ENCODE results near the gene TST.
A peak's percentile ranks its signal among the peaks of the same experiment; 100 is the strongest.

The TST gene

DNA sequence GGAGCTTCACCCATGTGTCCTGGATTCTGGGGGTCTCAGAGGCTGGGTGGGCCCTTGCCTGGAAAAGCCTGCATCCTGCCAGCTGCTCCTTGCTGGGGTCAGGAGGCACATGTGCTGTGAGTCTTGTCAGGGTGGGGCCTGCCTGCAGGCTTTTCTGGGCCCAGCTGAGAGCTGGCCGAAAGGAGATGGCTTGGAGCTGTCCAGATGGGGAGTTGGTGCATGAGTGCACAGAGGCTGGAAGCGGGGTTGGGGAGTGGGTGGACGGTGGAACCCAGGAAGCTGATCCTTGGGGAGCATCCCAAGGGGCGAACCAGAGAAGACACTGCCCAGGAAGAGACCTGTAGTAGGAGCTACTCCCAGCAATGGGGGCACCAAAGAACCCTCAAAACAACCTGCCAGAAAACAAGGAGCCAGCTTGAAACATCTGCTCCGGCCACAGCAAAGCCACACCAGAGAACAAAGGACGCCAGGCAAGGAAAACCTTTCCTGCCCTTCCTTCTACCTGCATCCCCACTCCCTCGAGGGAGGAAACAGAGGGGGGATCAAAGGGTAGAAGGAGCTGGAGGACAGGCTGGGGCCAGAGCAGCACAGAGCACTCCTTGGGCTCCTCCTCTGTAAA lies 24.1 kb upstream of the TST start:
- no peaks in the 10 kb centered on the region for H3K36me3 ChIP-seq (ENCODE audit: control insufficient read depth in 1 of 2, insufficient read depth in 2 of 2, low read length in 2 of 2)
- H3K9me3 ChIP-seq (ENCODE audit: control insufficient read depth in 1 of 2, low read length in 2 of 2), result no peaks in the 10 kb centered on the region
- no peaks in the 10 kb centered on the region for H3K27me3 ChIP-seq (ENCODE audit: low read depth, low read length)
- peak overlapping the region; percentile 75 for H3K27ac ChIP-seq (ENCODE audit: low read length)
- no peaks in the 10 kb centered on the region for H3K4me1 ChIP-seq (ENCODE audit: control insufficient read depth in 1 of 2, insufficient read depth in 2 of 2, low read length in 2 of 2)
- H3K4me3 ChIP-seq (ENCODE audit: low read depth in 1 of 2, low read length in 2 of 2), result no peak overlapping the region

DNA sequence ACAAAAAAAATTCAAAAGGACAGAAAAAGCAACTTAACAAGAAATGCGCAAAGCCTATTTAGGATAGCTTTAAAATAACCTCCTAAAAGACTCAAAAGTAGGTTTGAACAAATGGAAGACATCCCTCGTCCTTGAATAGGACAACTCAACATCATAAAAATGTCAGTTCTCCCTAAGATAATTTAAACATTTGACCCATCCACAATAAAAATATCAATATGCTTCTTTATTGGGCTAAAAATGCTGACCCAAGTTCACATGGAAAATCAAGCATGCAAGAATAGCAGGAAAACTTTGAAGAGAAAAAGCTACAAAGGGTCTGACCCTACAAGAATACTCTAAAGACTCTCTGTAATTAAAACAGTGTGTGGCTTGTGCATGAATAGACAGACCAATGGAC lies 20.2 kb upstream of the TST start:
- no peaks in the 10 kb centered on the region for H3K4me1 ChIP-seq (ENCODE audit: control insufficient read depth in 1 of 2, insufficient read depth in 2 of 2, low read length in 2 of 2)
- no peaks in the 10 kb centered on the region for H3K27me3 ChIP-seq (ENCODE audit: low read depth, low read length)
- H3K9me3 ChIP-seq (ENCODE audit: control insufficient read depth in 1 of 2, low read length in 2 of 2), result no peaks in the 10 kb centered on the region
- H3K4me3 ChIP-seq (ENCODE audit: low read depth in 1 of 2, low read length in 2 of 2), result no peak overlapping the region
- no peaks in the 10 kb centered on the region for H3K36me3 ChIP-seq (ENCODE audit: control insufficient read depth in 1 of 2, insufficient read depth in 2 of 2, low read length in 2 of 2)
- H3K27ac ChIP-seq (ENCODE audit: low read length), result no peak overlapping the region

DNA sequence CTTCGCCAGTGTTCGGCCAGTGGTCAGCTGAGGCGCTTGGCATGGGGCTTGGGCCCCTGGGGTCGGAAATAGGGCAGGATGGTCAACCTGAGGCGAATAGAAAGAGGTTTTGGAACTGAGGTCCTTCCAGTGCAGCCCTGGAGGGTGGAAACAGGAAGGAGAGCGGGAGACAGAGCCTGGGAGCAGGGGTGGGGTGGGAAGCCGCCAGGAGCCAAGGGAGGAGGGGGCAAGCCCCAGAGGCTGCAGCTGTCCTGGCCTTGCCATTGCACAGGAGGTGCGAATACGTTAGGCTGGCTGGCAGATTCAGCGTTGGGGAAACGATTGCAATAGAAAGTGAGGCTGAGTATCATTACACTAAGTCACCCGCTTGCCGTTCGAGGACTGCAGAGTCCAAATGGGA lies 18.4 kb upstream of the TST start:
- H3K4me3 ChIP-seq (ENCODE audit: low read depth in 1 of 2, low read length in 2 of 2), result no peak overlapping the region
- H3K36me3 ChIP-seq (ENCODE audit: control insufficient read depth in 1 of 2, insufficient read depth in 2 of 2, low read length in 2 of 2), result no peaks in the 10 kb centered on the region
- H3K27me3 ChIP-seq (ENCODE audit: low read depth, low read length), result no peaks in the 10 kb centered on the region
- no peaks in the 10 kb centered on the region for H3K9me3 ChIP-seq (ENCODE audit: control insufficient read depth in 1 of 2, low read length in 2 of 2)
- no peaks in the 10 kb centered on the region for H3K4me1 ChIP-seq (ENCODE audit: control insufficient read depth in 1 of 2, insufficient read depth in 2 of 2, low read length in 2 of 2)
- H3K27ac ChIP-seq (ENCODE audit: low read length), result no peak overlapping the region

DNA sequence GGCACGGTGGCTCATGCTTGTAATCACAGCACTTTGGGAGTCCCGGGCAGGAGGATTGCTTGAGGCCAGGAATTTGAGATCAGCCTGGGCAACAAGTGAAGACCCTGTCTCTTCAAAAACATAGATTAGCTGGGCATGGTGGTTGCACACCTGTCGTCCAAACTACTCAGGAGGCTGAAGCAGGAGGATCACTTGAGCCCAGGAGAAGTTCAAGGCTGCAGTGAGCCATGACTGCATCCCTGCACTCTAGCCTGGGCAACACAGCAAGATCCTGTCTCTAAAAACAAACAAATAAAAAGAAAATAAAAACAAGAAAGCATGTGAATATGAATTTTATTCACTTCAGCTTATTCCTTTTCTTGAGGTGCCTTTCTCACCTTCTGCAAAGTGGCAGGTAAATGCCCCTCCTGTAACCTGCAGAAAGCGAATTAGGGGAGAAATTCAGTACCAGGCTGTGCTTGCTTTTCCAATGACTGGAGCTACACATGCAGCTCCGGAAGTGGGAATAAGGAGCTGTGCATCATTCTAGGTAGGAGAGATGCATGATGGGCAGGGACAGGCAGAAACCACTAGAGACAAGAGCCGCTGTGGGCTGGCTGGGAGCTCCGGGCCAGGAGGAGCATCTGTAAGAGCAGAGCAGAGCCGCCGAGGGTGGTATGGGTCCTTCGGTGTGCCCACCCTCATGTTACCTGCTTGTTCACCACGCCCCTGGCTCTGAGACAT lies 17.6 kb upstream of the TST start:
- Histone ChIP-seq H3K27me3 (ENCODE audit: low read depth, low read length) (no peaks in the 10 kb centered on the region), H3K4me1 (ENCODE audit: control insufficient read depth in 1 of 2, insufficient read depth in 2 of 2, low read length in 2 of 2) (no peaks in the 10 kb centered on the region), H3K36me3 (ENCODE audit: control insufficient read depth in 1 of 2, insufficient read depth in 2 of 2, low read length in 2 of 2) (no peaks in the 10 kb centered on the region), H3K4me3 (ENCODE audit: low read depth in 1 of 2, low read length in 2 of 2) (no peak overlapping the region), H3K27ac (ENCODE audit: low read length) (no peak overlapping the region), H3K9me3 (ENCODE audit: control insufficient read depth in 1 of 2, low read length in 2 of 2) (no peaks in the 10 kb centered on the region)

DNA sequence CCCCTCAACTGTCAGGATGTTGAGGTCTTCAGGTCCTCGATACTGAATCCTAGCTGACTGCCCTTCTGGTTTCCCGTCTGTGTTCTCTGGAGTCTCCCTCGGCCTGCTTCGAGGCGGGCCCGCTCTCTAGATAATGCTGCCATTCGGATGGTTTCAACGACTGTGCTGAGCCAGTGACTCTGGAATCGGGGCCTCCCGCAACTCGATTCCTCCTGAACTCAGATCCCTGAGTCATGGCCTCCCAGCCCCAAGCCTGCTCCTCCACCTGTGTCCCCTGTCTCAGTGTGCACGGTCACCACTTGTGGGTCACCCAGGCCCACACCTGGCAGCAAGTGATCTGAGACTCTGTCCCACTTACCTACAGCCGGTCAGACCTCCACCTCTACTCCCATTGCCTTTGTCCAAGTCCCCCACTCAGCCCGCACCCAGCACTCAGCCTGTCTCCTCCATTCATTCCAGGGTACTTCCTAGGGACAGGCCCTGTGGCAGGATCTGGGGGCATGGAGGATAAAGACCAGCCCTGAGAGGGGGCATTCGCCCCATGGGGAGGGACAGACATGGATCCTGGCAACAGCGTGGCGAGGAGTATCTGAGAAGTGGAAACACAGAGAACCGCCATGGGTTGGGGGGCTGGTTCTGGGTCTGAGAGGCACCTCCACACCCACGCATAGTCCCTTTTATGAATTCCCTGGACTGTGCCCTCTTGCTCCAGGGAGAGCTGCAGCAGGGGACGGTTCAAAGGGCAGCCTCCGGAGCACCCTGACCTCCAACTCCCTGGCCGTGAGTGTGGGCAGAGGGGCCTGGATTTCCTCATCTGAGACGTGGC lies 14.6 kb upstream of the TST start:
- Histone ChIP-seq H3K27me3 (ENCODE audit: low read depth, low read length) (no peaks in the 10 kb centered on the region), H3K4me3 (ENCODE audit: low read depth in 1 of 2, low read length in 2 of 2) (no peak overlapping the region), H3K36me3 (ENCODE audit: control insufficient read depth in 1 of 2, insufficient read depth in 2 of 2, low read length in 2 of 2) (peaks cover 9 to 20% of the 10 kb centered on the region in 2 donors), H3K27ac (ENCODE audit: low read length) (no peak overlapping the region), H3K4me1 (ENCODE audit: control insufficient read depth in 1 of 2, insufficient read depth in 2 of 2, low read length in 2 of 2) (no peaks in the 10 kb centered on the region), H3K9me3 (ENCODE audit: control insufficient read depth in 1 of 2, low read length in 2 of 2) (no peaks in the 10 kb centered on the region)

DNA sequence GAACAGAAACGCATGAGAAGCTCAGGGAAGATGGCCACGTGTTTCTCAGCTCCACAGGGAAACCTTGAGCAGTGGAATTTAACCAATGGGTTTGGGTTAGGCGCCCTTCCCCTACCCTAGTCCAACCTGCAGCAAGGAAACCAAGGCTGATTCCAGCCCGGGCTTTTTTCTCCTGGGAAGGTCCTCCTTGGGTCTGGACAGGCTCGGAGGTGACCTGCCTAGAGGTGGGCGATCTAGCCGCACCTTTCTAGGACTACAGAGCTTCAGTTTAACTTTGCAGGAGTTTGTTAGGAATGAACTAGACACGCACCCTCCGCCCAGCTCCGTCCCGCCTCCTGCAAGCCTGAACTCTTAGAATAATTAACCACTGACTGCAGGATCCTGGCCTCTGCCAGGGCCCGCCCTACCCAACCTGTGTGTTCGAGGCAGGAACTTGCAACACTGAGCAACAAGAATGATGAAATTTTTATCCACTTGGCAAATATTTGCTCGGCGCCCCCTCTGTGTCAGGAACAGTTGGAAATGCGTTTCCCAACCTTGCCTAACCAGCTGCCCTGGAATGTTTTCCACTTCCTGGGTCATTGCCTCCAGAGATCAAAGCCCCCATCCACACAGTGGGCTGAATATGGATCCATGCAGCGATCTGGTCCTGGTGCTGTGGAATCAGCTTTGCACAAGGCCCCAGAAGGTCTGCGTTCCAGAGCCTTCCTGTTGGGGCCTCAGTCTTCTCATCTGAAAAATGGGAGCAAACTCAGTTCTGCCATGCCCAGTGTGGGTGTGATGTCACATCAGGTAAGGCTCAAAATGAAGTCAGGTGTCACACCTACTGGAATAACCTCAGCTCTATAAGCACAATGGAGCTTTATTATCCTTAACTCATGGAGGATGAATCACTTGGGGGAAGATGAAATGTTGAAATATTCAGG lies 13.6 kb upstream of the TST start:
- Histone ChIP-seq H3K27me3 (ENCODE audit: low read depth, low read length) (no peaks in the 10 kb centered on the region), H3K9me3 (ENCODE audit: control insufficient read depth in 1 of 2, low read length in 2 of 2) (no peaks in the 10 kb centered on the region), H3K36me3 (ENCODE audit: control insufficient read depth in 1 of 2, insufficient read depth in 2 of 2, low read length in 2 of 2) (peaks cover 11 to 25% of the 10 kb centered on the region in 2 donors), H3K4me1 (ENCODE audit: control insufficient read depth in 1 of 2, insufficient read depth in 2 of 2, low read length in 2 of 2) (no peaks in the 10 kb centered on the region), H3K4me3 (ENCODE audit: low read depth in 1 of 2, low read length in 2 of 2) (no peak overlapping the region), H3K27ac (ENCODE audit: low read length) (peak overlapping the region; percentile 80)

DNA sequence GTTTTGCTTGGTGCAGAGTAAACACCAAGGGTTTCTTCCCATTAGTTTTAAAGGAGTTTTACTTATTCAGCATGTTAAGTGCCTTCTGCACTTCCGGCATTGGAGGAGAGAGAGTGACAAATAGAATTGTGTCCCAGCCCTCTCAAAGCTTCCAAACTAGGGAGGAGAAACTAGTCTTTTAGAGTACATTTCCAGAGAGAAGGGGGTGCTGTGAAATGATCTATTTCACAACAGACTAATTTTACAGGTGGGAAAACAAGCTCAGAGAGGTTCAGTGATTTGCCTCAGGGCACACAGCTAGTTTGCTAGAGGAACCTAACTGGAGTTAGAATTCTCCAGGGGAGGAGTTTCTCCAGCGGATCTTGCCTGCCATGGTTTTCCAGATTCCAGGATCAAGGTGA lies 12.9 kb upstream of the TST start:
- H3K4me3 ChIP-seq (ENCODE audit: low read depth in 1 of 2, low read length in 2 of 2), result no peak overlapping the region
- peak overlapping the region; percentile 80 for H3K27ac ChIP-seq (ENCODE audit: low read length)
- H3K27me3 ChIP-seq (ENCODE audit: low read depth, low read length), result no peaks in the 10 kb centered on the region
- H3K36me3 ChIP-seq (ENCODE audit: control insufficient read depth in 1 of 2, insufficient read depth in 2 of 2, low read length in 2 of 2), result peaks cover 17 to 32% of the 10 kb centered on the region in 2 donors
- H3K9me3 ChIP-seq (ENCODE audit: control insufficient read depth in 1 of 2, low read length in 2 of 2), result no peaks in the 10 kb centered on the region
- H3K4me1 ChIP-seq (ENCODE audit: control insufficient read depth in 1 of 2, insufficient read depth in 2 of 2, low read length in 2 of 2), result no peaks in the 10 kb centered on the region

DNA sequence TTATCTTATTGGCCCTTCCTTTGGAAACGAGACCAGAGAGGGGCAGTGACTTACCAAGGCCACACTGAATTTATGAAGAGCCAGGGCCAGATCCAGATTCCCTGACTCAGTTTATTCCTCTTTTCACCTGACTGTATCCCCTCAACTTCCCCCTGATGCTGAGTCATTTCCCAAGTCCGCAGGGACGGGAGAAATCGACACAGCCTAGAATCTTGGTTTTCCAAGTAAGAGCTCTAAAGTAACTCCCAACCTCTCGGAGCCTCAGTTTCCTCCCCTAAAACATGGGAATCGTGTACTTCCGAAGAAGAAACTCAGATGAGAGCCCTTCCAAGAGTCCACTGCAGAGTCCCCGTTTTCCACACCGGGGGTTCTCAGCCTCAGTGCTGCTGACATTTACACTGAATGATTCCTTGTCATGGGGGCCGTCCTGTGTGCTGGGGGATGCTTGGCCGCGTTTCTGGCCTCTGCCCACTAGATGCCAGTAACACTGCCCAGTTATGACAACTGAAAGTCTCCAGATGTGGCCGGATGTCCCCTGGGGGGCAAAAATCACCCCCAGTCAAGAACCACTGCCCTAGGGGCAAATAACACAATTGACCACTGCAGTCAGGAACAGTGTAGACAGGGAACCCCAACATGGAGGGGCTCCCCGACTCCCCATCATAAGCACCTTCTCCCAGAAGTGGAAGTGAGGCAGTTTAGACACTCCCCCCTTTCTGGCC lies 11.5 kb upstream of the TST start:
- Histone ChIP-seq H3K9me3 (ENCODE audit: control insufficient read depth in 1 of 2, low read length in 2 of 2) (no peaks in the 10 kb centered on the region), H3K4me1 (ENCODE audit: control insufficient read depth in 1 of 2, insufficient read depth in 2 of 2, low read length in 2 of 2) (no peaks in the 10 kb centered on the region), H3K4me3 (ENCODE audit: low read depth in 1 of 2, low read length in 2 of 2) (no peak overlapping the region), H3K36me3 (ENCODE audit: control insufficient read depth in 1 of 2, insufficient read depth in 2 of 2, low read length in 2 of 2) (peaks cover 25 to 46% of the 10 kb centered on the region in 2 donors), H3K27me3 (ENCODE audit: low read depth, low read length) (no peaks in the 10 kb centered on the region), H3K27ac (ENCODE audit: low read length) (no peak overlapping the region)

DNA sequence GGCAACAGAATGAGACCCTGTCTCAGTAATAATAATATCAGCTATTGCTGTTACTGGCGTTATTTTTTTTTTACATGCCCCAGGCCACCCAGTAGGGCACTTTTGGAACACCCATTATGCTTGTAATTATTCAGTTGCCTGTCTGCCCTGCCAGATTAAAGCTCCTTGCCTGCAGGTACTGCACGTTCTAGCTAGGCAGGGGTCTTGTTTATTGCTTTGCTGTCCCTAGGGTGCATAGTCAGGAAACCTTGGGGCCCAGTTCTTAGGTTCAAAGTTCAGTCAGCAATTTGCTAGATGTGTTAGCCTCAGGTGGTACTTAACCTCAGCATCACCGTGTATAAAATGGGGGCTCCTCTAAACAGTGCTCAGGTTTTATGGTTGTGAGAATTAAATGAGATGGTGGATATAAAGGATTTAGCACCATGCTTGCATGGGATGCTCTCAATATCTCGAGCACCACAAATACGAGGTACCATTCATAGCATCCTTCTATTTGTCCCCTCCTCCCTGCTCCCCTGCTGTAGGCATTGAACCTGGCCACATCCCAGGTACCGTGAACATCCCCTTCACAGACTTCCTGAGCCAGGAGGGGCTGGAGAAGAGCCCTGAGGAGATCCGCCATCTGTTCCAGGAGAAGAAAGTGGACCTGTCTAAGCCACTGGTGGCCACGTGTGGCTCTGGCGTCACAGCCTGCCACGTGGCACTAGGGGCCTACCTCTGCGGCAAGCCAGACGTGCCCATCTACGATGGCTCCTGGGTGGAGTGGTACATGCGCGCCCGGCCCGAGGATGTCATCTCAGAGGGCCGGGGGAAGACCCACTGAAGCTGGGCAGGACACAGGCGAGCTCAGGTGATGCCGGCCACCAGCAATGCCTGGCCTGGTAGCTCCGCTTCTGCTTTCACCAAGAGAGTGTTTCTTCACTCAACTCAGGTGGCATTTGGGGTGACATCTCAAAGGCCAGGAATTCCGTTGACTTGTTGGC lies 9.7 kb upstream of the TST start:
- no peaks in the 10 kb centered on the region for H3K9me3 ChIP-seq (ENCODE audit: control insufficient read depth in 1 of 2, low read length in 2 of 2)
- H3K4me3 ChIP-seq (ENCODE audit: low read depth in 1 of 2, low read length in 2 of 2), result no peak overlapping the region
- H3K27me3 ChIP-seq (ENCODE audit: low read depth, low read length), result no peaks in the 10 kb centered on the region
- H3K4me1 ChIP-seq (ENCODE audit: control insufficient read depth in 1 of 2, insufficient read depth in 2 of 2, low read length in 2 of 2), result no peaks in the 10 kb centered on the region
- H3K27ac ChIP-seq (ENCODE audit: low read length), result no peak overlapping the region
- peaks cover 27 to 59% of the 10 kb centered on the region in 2 donors for H3K36me3 ChIP-seq (ENCODE audit: control insufficient read depth in 1 of 2, insufficient read depth in 2 of 2, low read length in 2 of 2)

DNA sequence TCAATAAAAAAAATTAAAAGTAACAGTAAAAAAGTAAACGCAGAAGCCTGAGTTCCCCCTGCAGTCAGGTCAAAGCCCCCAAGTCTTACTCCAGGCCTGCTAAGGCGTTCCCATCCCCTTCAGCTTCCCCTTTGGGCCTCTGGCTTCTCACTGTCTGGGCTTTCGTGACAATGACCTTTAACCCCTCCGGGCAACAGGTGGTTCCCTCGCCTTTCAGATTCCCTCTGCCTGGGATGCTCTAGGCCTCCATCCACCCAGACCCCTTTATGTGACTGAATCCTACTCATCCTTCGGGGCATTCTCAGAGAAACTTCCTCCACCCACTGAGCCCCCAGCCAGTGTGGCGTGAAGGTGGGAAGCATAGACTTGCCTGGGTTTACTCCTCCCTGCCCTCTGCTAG lies 8.3 kb upstream of the TST start:
- Histone ChIP-seq H3K27me3 (ENCODE audit: low read depth, low read length) (no peaks in the 10 kb centered on the region), H3K9me3 (ENCODE audit: control insufficient read depth in 1 of 2, low read length in 2 of 2) (no peaks in the 10 kb centered on the region), H3K4me3 (ENCODE audit: low read depth in 1 of 2, low read length in 2 of 2) (no peak overlapping the region), H3K36me3 (ENCODE audit: control insufficient read depth in 1 of 2, insufficient read depth in 2 of 2, low read length in 2 of 2) (peaks cover 27 to 62% of the 10 kb centered on the region in 2 donors), H3K4me1 (ENCODE audit: control insufficient read depth in 1 of 2, insufficient read depth in 2 of 2, low read length in 2 of 2) (peaks cover 0 to 2% of the 10 kb centered on the region in 2 donors), H3K27ac (ENCODE audit: low read length) (no peak overlapping the region)
